Left colon (tissue), 2 donors: ENCODE data around the gene CDK6. TPM values are rescaled to one million over a fixed set of nuclear protein-coding genes. Genes with fewer than 3 reads are reported as not detected.
A peak's percentile ranks its signal among the peaks of the same experiment; 100 is the strongest.

ENCODE experiments used
- ATAC-seq: fragments of 200-7000 bp; cut with Tn5 transposase; one replicate; pipeline ENCODE4 v1.9.1; 2020; ENCODE audit warnings: mild to moderate bottlenecking, moderate library complexity
- DNase-seq, 2 donors: peaks; one replicate each; pipeline ENCODE4 v3.0.0-alpha.2; 2020
- intact Hi-C, 2 donors: fragments of 100-400 bp; cut with DNase I in 1 of 2; cut with micrococcal nuclease in 1 of 2; formaldehyde crosslinking; loops; one replicate each; pipeline versions ENCODE4 v1.11.2 to v1.14.0; 2022; cut with DNase I, micrococcal nuclease
- total RNA-seq, 2 donors: library from RNA; stranded (reverse); fragmentation: NEBNext Ultra II Directional; extraction: Animal tissue kit (Norgen Biotek cat#: 25700); gene quantifications; one replicate each; pipeline ENCODE4 v1.2.1, GENCODE V29; 2021
- donor health status: DM: no; HTN: no; CAD: no.
- donor health status: DM: yes; HTN: yes; CAD: no.

CDK6 gene
- total RNA-seq, 2 donors from 2014 or later: 27.2 to 35.5 TPM

DNA sequence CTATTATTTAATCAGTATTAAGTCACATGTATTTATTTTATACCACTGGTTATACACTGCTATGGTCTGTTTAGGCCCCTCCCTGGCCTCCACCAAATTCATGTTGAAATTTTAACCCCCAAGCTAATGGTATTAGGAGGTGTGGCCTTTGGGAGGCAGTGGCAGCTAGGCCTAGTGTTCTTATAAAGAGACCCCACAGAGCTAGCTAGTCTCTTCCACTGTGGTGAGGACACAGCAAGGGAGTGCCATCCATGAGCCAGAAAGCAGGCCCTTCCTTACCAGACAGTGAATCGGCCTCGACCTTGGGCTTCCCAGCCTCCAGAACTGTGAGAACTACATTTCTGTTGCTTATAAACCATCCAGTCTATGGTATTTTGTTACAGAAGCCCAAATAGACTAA lies 279.1 kb downstream of the CDK6 start:
- DNase-seq (no peak), ATAC-seq (peak; percentile 13)
- intact Hi-C loops: no loop called here

Other genes starting within 250 kb of the CDK6 start
- 10 to 100 TPM; 17.9 to 19.8 TPM for gene FAM133B, start 246.2 kb downstream of the CDK6 start, total RNA-seq